Measurements from ENCODE around the gene EPS8L2. TPM values are rescaled to one million over a fixed set of nuclear protein-coding genes. Genes with fewer than 3 reads are reported as not detected.

The EPS8L2 gene
- polyA plus RNA-seq, 1 donor, result 2.0 TPM

GRCh38 chr11:760236-760635 is 54.2 kb downstream of the EPS8L2 start:
- no peak for DNase-seq (ENCODE audit: low read depth)

- DNase-seq (ENCODE audit: low read depth), result no peak
These were observed 55.6 kb downstream of the EPS8L2 start for GRCh38 chr11:761526-762108.

DNA sequence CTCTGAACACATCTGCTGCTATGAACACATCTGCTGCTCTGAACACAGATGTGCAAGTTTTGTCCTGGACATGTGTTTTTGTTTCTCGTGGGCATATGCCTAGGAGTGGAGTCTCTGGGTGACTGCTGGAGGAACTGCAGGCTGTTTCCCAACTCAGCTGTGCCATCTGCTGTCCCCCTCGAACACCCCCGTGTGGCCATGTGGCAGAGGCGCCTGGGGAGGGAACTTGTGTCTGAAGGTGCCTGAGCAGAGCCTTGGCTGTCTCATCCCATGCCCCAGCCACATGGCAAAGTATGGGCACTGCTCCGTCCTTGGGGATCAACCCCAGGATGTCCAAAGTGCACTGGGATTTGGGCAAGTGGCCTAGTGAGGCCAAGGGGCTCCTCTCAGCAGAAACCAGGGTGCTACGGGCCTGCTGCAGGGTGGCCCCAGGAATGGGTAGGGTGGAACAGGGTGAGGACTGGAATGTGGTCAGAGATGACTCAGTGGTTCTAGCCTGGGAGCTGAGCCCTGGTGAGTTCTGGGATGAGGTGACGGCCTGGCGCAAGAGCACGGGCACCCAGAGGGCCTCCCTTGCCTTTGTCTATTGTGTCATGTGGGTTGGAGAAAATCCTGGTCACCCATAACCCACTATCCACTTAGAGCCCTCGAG is 56.5 kb downstream of the EPS8L2 start:
- no peak for DNase-seq (ENCODE audit: low read depth)

DNA sequence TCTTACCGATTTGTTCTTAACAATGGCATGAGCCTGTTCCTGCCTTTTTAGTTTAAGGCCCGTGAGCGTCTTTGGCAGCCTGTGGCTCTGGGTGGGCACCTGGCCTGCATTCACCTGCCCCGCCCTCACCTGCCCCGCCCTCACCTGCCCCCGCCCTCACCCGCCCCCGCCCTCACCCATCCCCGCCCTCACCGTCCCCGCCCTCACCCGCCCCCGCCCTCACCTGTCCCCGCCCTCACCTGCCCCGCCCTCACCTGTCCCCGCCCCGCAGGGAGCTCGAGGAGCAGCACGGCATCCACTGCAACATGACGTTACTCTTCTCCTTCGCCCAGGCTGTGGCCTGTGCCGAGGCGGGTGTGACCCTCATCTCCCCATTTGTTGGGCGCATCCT is 57.0 kb downstream of the EPS8L2 start:
- no peak for DNase-seq (ENCODE audit: low read depth)

GRCh38 chr11:763549-764321 is 57.7 kb downstream of the EPS8L2 start:
- no peak for DNase-seq (ENCODE audit: low read depth)

DNA sequence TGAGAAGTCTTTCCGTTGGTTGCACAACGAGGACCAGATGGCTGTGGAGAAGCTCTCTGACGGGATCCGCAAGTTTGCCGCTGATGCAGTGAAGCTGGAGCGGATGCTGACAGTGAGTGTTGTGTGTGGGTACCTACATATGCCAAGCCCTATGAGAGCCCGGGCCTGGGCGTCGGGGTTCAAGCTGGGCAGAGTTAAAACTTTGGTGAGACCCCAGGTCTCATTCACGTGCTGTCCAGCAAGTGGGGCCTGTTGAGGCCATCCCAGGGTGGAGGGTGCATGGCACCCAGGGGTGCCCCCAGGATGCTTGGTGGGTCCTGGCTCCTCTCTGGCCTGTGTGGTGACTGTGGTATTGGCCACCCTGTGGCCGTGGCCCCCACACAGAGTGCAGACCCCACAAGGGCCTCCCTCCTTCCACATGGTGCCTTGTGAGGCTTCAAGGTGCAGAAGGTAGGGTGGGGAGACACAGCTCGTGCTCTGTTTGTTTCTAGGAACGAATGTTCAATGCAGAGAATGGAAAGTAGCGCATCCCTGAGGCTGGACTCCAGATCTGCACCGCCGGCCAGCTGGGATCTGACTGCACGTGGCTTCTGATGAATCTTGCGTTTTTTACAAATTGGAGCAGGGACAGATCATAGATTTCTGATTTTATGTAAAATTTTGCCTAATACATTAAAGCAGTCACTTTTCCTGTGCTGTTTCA is 58.4 kb downstream of the EPS8L2 start:
- no peak for DNase-seq (ENCODE audit: low read depth)

DNA sequence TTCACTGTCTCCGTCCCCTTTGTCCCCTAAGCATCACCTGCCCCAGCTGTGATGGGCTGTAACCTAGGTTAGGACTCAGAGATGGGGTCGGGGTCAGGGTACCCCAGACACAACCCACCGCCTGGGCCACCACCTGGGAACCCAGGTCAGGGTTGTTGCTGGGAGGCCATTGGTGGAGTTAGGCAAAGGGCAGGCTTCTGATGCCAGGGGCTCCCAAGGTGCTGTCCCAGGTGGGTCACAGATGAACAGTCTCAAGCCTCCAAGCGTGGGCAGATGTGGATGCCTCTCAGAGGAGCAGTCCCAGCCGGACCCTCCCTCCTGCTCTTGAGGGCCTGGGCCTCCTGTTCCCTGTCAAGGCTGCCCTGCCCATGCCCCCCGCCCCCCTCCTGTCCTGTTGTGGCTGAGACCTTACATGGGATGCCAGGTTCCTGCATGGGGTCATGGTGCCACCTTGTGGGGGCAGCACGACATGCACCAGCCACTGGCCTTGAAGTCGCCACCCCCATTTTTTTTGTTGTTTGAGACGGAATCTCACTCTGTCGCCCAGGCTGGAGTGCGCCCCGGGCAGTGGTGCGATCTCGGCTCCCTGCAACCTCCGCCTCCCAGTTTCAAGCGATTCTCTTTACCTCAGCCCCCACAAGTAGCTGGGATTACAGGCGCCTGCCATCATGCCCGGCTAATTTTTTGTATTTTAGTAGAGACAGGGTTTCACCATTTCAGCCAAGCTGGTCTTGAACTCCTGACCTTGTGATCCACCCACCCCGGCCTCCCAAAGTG is 59.2 kb downstream of the EPS8L2 start:
- DNase-seq (ENCODE audit: low read depth), result no peak

GRCh38 chr11:765802-766091 is 59.7 kb downstream of the EPS8L2 start:
- DNase-seq (ENCODE audit: low read depth), result no peak

DNA sequence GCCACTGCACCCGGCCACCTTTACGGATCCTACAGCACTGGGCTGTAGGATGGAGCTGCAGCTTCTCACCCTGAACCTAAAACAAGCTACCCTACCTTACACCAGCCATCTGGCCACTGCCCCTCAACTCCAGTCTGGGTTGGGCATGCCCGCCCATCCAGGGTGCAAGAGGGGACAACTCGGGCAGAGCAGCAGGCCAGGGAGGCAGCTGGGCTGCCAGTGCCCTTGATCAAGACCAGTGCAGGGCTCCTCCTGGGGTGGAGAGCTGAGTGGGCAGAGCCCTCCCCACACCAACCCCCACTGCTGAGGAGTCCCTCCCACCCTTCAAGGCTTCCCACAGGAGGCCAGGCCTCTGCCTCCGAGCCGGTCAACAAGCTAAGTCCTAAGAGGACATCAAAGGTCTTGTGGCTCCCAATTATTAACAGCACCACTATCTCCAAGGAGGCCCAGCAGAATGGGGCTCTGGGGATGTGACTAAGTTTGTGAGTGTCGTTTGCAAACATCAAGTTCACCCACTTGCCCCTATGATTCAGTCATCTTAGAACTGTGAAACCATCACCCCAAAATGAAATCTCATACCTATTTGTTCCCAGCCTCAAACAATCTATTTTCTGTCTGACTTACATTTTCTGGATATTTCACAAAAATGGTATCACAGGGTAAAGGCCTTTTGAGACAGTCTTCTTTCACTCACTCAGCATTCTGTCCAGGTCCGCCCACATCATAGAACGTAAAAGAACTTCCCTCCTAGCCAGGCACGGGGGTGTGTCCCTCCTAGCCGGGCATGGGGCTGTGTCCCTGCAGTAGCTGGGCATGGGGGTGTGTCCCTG is 60.3 kb downstream of the EPS8L2 start:
- no peak for DNase-seq (ENCODE audit: low read depth)

DNA sequence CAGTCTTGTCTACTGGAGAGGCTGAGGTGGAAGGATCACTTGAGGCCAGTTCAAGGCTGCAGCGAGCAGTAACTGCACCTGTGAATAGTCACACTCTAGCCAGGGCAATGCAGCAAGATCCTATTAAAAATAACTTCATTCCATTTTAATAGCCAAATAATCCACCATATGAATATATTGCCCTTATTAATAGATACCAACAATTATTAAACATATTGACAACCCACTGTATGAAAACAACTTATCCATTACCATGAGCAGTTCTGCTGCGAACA is 60.8 kb downstream of the EPS8L2 start:
- no peak for DNase-seq (ENCODE audit: low read depth)

GRCh38 chr11:767238-767637 is 61.2 kb downstream of the EPS8L2 start:
- DNase-seq (ENCODE audit: low read depth), result no peak

DNA sequence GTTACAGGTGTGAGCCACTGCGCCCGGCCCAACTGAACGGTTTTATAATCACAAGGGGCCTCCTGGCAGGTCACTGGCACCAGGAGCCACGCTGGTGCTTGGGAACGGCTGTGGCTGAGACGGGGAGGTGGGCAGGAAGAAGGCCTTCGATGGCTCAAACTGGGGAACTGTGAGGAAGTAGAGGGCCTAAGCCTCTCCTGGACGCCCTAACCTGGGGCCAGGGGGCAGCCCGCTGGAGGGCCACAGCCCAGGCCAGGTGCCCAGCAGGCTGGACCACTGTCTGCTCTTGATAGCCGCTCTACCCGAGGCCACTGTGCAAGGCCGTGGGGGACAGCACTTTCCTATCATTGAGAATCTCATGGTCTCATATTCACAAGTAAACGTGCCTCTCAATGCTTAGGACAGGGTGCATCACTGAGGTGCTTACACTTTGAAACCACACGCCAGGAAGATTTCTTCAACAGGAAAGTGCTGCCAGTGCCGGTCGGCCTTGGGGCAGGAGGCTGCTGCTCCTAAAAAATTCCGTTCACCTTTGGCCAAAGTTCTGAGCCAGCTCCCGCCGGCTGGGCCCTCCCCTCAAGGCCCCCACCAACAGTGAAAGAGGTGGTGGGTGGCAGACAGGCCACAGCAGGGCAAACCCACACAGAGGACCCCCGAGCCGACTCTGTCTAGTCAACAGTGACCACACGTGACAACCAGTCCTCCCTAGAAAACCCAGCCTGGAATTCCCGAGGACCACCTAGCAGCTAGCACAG is 64.0 kb downstream of the EPS8L2 start:
- no peak for DNase-seq (ENCODE audit: low read depth)

DNA sequence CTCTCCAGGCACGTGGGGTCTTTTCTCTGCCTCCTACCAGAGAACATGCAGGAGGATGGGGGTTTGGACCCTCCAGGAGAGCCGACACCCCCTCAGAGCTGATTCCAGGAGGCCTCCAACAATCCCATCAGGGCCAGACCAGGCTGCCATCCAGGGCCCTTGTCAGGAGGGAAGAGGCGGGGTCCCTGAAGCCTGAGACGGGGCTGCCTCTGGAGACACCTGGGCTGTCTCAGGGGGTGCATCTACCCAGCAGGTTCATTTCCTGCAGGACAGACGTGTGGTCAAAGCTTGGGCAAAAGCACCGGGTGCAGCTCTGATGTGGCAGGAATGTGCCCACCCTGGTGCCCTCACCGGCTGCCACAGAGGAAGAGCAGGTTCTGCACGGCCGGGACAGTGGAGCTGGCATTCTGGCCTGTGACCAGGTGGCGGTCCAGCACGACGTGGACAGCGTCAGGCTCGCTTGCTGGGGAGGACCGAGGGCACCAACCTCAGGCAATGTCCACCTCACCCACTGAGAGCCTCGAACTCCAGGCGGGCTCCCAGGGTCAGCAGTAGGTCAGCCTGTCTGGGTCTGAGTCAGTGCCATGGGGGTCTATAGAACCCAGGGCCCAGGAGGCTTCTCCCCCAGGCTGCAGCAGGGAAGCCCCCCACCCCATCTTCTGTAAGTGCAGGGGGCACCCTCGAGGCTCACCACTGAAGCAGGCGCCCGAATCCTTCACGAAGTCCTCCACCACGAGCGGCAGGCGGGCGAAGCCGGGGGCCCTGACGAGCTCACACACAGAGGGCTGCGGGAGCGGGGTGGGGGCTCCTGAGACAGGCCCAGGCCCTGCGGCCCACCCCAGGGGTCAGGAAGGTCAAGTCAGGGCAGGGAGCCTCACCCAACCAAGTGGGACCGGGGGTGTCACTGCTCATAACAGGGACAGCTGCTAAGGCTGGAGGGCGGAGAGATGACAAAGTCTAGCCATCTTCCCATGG is 64.9 kb downstream of the EPS8L2 start:
- DNase-seq (ENCODE audit: low read depth), result no peak

GRCh38 chr11:771617-772204 is 65.7 kb downstream of the EPS8L2 start:
- DNase-seq (ENCODE audit: low read depth), result no peak

DNA sequence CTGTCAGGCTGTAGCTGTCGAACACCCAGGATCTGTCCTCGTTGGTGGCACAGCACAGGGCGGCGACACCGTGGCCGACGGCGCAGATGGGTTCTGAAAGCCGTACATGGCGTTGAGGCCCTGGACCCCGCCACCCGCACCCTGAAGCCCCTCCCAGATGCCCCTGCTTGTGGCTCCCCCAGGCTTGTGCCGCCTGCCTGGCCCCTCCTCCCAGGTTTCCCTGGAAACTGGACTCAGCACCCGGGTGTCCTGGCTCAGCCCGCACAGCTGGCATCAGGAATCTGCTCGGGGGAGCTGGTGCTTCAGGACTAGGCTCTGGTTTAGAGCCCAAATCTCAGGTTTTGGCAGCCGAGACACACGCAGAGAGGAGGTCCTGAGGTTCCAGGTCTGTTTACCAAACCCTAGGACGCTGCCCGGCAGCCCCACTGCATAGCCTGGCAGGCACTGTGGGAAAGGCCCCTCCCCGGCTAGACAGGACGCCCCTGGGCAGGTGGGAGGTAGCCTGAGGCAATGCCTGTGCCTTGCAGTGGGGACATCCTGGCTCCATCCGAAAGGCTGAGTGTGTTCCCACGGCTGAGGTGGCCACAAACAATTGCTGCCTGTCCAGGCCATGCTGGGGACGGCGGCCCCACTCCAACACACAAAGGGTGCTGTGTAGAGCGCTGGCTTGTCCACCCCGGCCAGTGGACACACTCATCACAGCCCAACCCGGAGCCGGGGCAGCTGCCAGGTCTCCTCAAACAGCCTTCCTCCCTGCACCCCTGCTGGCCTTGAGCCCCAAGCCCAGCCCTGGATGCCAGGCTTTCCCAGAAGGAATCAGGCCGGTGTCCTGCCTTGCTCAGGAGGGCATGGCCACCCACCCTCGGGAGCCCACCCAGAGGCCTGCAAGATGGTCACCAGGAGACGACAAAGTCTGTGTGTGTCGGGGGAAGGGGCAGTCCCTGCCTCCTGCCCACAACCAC is 66.7 kb downstream of the EPS8L2 start:
- no peak for DNase-seq (ENCODE audit: low read depth)

DNA sequence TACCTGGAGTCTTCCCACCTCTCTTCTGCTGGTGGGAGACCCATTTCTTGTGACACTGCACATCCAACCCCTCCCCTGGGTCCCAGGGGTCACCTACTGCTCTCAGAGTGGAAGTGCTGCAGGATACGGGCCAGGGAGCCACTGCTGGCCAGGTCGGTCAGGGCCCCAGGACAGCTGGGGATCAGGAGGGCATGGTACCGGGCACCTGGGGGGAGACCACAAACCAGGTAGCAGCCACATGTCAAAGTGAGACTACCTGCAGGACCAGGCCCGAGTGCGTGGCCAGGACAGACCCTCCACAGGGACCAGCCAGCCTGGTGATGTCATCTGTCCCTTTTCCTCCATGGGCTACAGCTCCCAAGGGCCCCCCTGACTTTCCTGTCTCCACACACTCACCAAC is 67.4 kb downstream of the EPS8L2 start:
- no peak for DNase-seq (ENCODE audit: low read depth)

DNA sequence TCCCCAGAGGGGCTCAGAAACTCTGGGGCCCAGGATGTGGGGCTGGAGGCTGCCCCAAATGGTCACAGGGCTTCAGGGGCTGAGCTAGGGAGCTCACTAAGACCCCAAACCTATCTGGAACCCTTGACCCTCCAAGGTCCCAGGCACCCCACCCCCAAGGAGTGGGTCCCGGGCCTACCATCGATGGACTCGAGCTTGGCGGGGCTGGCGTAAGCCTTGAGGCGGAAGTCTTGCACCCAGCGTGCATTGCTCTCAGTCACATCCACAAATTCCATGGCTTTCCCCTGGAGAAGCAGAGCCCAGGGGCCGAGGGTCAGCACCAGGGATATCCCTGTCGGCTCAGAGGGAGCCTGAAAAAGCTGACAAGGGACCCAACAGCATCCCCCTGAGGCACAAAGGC is 67.8 kb downstream of the EPS8L2 start:
- no peak for DNase-seq (ENCODE audit: low read depth)
